Stimulated activated CD8-positive, alpha-beta memory T cell treated with anti-CD3 and anti-CD28 coated beads, Interleukin-12 subunit alpha, Interleukin-12 subunit beta, amount 100 ng/mL, for 24 hours (primary cell): ENCODE measurements around the gene CPM.
A peak's percentile ranks its signal among the peaks of the same experiment; 100 is the strongest.

ENCODE experiments used
- DNase-seq: peaks from one replicate; pipeline ENCODE4 v3.0.0-alpha.2; 2020; ENCODE audit errors: extremely low read depth

The CPM gene

GRCh38 chr12:68932961-68933893 is at the start of gene CPM:
Gene CPM (minus strand): TSS chr12:68933171. CDS start chr12:68932837, 334 bp downstream.
- peak; percentile 45 for DNase-seq

- no peak for DNase-seq
Observed at GRCh38 chr12:68981516-68981915, 48.5 kb upstream of the CPM start.

DNA sequence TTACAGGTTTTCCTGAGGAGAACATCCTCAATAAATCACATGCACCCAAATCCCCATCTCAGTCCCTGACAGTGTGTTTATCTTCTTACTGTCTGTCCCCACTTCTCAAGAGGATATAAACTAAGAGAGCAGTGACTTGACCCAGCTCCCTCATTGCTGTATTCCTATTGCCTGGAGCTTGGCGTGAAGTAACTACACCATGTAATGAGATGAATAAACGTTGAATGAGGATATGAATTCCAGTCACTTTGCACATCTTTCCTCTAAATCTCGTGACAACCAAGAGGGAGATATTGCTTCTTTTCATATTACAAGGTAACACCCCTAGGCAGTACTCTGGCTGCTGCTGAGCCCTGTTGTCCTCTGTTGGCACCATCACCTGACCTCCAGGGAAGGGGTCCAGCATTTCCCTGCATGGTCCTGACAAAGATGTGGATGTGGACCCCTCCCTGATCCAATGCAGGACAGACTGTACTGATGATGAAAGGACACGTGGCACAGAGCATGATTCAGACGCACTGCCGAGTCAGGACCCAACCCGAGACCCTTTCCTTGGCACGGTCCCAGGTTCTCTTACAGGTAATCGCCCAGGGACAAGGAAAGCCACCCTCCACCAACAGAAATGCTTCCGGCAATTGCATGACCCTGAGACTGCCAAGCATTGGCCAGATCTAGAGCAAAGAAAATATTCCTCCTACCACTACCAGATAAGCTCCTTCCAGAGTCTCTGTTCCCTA is 47.7 kb upstream of the CPM start:
- no peak for DNase-seq

GRCh38 chr12:68978678-68979077 is 45.7 kb upstream of the CPM start:
- DNase-seq = no peak

GRCh38 chr12:68977909-68978610 is 45.1 kb upstream of the CPM start:
- no peak for DNase-seq

DNA sequence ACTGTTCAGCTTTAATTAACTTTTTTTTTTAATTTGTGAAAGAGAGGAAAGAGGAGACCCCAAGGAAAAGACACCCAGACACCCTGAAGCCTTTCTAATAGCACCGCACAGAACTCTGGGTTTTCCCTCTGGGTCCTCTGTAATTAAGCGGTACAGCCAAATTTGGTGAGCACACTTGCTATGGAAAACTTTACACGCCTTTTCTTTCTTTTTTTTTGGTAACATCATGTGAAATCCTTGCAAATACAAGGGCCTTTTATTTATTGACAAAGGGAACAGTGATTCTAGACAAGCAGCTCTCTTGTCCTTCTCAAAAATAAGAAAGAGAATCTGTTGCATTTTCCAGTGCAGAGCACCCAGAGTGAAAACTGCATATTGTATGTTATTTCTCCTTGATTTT is 44.4 kb upstream of the CPM start:
- no peak for DNase-seq

GRCh38 chr12:68976395-68976841 is 43.4 kb upstream of the CPM start:
- no peak for DNase-seq

GRCh38 chr12:68975811-68976210 is 42.8 kb upstream of the CPM start:
- no peak for DNase-seq

- no peak for DNase-seq
Observed at GRCh38 chr12:68972595-68972994, 39.6 kb upstream of the CPM start.

GRCh38 chr12:68971404-68971803 is 38.4 kb upstream of the CPM start:
- no peak for DNase-seq

DNA sequence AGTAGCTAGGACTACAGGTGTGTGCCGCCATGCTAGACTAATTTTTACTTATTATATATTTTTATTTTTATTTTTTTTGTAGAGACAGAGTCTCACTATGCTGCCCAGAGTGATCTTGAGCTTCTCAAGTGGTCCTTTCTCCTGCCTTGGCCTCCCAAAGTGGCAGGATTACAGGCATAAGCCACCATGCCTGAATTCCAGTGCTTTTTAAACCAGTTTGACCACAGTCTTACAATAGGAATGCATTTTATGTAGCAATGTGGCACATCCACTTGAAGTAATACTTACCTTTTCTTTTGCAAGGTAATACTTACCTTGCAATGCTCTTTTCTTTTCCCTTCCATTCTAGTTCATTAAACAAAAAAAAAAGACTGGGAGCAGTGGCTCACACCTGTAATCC is 38.0 kb upstream of the CPM start:
- DNase-seq = no peak

- DNase-seq = no peak
Observed at GRCh38 chr12:68970306-68970705, 37.3 kb upstream of the CPM start.

DNA sequence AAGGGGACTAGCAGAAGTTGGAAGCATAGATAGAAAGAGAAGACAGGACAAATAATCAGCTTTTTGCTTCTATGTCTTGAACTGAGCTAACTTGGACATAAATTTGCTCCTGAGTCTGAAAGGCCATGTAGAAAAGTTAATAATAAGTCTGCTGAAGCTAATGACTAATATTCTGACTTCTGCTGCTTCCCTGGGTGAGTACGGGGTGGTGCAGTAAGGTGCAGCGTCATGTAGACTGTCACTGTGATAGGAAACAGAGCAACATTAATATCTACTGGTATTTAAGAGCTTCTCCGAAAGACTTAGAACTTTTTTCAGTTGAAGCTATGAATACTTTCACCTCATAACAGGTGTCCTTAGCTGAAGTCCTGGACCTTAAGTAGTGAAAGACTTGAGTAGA is 34.1 kb upstream of the CPM start:
- no peak for DNase-seq

DNA sequence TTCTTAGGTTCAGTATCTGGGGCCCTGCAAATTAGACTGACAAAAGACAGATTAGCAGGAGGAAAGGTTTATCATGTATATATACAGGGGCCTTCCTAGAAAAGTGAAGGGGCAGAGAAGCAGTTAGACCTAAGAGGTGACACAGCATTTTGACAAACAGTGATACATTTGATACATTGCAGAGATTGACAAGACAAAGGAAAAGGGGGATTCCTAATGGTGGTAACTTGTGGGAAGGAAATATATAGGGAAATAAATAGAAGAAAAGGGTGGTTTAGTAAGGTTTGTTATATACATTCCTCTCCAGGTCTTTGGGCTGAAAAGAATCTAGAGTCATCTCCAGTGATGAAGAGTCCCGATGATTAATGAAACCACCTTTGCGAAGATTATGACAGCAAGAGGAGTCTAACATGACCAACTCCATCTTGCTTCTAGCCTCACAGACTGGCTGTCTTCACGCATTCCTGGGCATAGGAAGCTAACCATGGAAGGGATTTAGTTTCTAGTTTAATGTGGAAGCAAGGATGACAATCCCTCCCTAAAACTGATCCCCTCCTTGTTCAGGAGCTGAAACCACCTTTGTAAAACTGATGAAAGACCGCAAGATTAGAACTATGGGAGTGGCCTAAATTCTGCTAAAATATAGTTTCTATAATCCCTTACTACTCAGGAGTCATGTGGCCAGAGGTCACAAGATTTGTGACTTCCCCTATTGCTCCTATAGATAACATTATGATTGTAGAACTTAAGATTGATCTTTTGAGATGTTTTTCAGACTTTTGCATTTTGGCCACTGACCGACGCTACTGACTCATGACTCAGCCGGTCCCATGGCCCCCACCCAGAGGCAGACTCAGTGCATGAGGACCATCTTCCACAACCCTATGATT is 31.1 kb upstream of the CPM start:
- DNase-seq = no peak

DNA sequence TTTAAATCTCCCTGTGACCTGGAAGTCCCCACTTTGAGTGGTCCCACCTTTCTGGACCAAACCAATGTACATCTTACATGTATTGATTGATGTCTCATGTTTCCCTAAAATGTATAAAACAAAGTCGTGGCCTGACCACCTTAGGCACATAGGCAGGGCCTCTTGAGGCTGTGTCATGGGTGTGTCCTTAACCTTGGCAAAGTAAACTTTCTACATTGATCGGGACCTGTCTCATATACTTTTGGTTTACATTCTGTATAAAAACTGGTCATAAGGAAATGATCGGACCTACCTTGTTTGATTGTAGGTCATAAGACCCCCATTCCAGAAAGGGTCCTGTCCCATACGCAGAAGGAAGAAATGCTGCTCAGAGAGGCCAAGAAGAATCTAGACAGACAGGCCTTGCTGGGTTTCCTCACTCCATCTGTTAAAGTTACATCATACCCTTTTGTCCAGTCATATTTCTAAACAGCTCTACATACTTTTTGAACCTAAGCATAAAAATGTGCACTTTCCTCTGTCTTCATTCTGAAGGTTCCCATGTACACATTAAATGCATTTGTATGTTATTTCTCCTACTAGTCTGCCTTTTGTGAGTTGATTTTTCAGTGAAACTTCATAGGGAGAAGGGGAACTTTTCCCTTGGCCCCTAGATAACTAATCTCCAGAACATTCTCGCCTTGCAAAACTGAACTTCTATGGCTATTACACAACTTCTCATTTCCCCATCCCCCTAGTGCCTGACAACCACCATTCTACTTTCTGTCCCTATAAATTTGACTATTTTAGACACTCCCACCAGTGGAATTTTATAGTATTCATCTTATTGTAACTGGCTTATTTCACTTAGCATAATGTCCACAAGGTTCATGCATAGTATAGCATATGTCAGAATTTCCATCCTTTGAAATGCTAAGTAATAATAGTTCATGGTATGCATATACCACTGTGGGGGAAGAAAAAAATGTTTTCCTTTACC is 30.2 kb upstream of the CPM start:
- no peak for DNase-seq

GRCh38 chr12:68959891-68960464 is 27.0 kb upstream of the CPM start:
- DNase-seq = no peak

- no peak for DNase-seq
Observed at GRCh38 chr12:68959143-68959858, 26.3 kb upstream of the CPM start.

GRCh38 chr12:68958322-68958721 is 25.4 kb upstream of the CPM start:
- peak; percentile 9 for DNase-seq

DNA sequence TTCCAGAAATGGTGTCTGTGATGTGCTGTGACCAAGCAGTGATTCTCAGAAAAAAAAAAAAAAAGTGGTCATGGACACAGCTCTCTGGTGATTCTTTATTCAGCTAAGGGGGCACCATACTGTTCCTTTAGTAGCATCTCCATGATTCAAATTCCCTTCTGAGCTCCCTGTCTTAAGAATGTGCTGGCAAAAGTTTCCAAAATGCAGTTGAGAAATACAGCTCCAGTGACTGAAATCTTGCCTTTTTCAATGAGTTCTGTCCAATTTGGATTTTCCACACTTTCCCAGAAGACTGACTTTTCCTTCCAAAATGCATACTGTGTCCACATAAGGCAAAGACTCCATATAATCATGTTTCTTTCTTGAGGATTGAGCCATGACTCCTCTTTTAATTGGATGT is 24.3 kb upstream of the CPM start:
- no peak for DNase-seq
